Activated B cell treated with CpG ODN at 0.5 μM for 24 hours (primary cell): ENCODE measurements around the gene PLCL2. TPM values are rescaled to one million over a fixed set of nuclear protein-coding genes. Genes with fewer than 3 reads are reported as not detected.

Experiments used
- ATAC-seq: fragments of 200-7000 bp; cut with Tn5 transposase; one replicate; pipeline ENCODE4 v1.10.0; 2021; ENCODE audit warnings: low read depth, mild to moderate bottlenecking, moderate library complexity
- CTCF ChIA-PET: fragments of 350-600 bp; sonication (Branson Sonifier 250); formaldehyde crosslinking; loops from one replicate; lab custom pipeline; 2021; ENCODE audit warnings: antibody characterized with exemption; lab: Charles Lee
- POLR2A ChIA-PET: fragments of 350-600 bp; sonication (Branson Sonifier 250); formaldehyde crosslinking; loops from one replicate; lab custom pipeline; 2021; ENCODE audit warnings: antibody characterized with exemption; lab: Charles Lee
- DNase-seq: peaks from one replicate; pipeline ENCODE4 v3.0.0; 2022
- H3K27ac Mint-ChIP-seq: one replicate; pipeline ENCODE4 v1.8.0; 2020; ENCODE audit warnings: mixed read lengths
- H3K27me3 Mint-ChIP-seq: one replicate; pipeline ENCODE4 v1.8.0; 2021; ENCODE audit warnings: mixed read lengths
- H3K36me3 Mint-ChIP-seq: one replicate; pipeline ENCODE4 v1.8.0; 2021; ENCODE audit warnings: low read depth, mixed read lengths
- H3K4me1 Mint-ChIP-seq: one replicate; pipeline ENCODE4 v1.8.0; 2021; ENCODE audit warnings: mixed read lengths
- H3K4me3 Mint-ChIP-seq: one replicate; pipeline ENCODE4 v1.8.0; 2020; ENCODE audit warnings: mild to moderate bottlenecking, mixed read lengths
- H3K9me3 Mint-ChIP-seq: one replicate; pipeline ENCODE4 v1.8.0; 2020; ENCODE audit warnings: mixed read lengths
- CTCF ChIP-seq: fragments of 200-600 bp; IDR thresholded peaks from one replicate; pipeline ENCODE4 v1.8.0; 2022; ENCODE audit warnings: antibody characterized with exemption, mild to moderate bottlenecking
- intact Hi-C: fragments of 100-400 bp; cut with micrococcal nuclease; formaldehyde crosslinking; loops from one replicate; pipeline ENCODE4 v1.15.1; 2024
- total RNA-seq: library from RNA; stranded (reverse); gene quantifications from 2 replicates; pipeline ENCODE4 v1.2.3, GENCODE V29; 2022

The PLCL2 gene
- total RNA-seq, 1 donor from 2014 or later: 40.0 TPM

GRCh38 chr3:17136136-17136721, 251.5 kb downstream of the PLCL2 start:
- Mint-ChIP-seq H3K4me1 (peaks cover 9% of the 10 kb centered on the region), H3K27ac (no peak overlapping the region), H3K27me3 (peaks cover 5% of the 10 kb centered on the region), H3K36me3 (no peaks in the 10 kb centered on the region), H3K9me3 (peaks cover 6% of the 10 kb centered on the region), H3K4me3 (no peak overlapping the region)
- ATAC-seq (no peak), DNase-seq (no peak)
- no peak for TF ChIP-seq CTCF
- POLR2A ChIA-PET: no interaction called here
- intact Hi-C loops: no loop called here
- CTCF ChIA-PET: no interaction called here

GRCh38 chr3:17137321-17137826, 252.6 kb downstream of the PLCL2 start:
- no peaks in the 10 kb centered on the region for H3K36me3 Mint-ChIP-seq
- no peak overlapping the region for H3K4me3 Mint-ChIP-seq
- no peak for TF ChIP-seq CTCF
- CTCF ChIA-PET: no interaction called here
- POLR2A ChIA-PET: no interaction called here
- ATAC-seq: no peak
- DNase-seq: no peak
- H3K4me1 Mint-ChIP-seq: peaks cover 9% of the 10 kb centered on the region
- intact Hi-C loops: no loop called here
- peaks cover 5% of the 10 kb centered on the region for H3K27me3 Mint-ChIP-seq
- H3K9me3 Mint-ChIP-seq: peaks cover 6% of the 10 kb centered on the region
- H3K27ac Mint-ChIP-seq: no peak overlapping the region

- TF ChIP-seq CTCF: no peak
- no peak for DNase-seq
- Mint-ChIP-seq H3K36me3 (no peaks in the 10 kb centered on the region), H3K9me3 (peaks cover 6% of the 10 kb centered on the region), H3K27me3 (peaks cover 5% of the 10 kb centered on the region), H3K4me1 (peaks cover 9% of the 10 kb centered on the region), H3K27ac (no peak overlapping the region), H3K4me3 (no peak overlapping the region)
- intact Hi-C loops: no loop called here
- ChIA-PET POLR2A (no interaction called here), CTCF (interaction anchor here (1.1 kb wide), 1 partner anchor 254 kb away, joined by 3 read pairs; no protein-coding TSS in a partner anchor)
- no peak for ATAC-seq
Measured at GRCh38 chr3:17138246-17139039, 253.7 kb downstream of the PLCL2 start.
